ENCODE measurements around the gene SMIM10. TPM values are rescaled to one million over a fixed set of nuclear protein-coding genes. Genes with fewer than 3 reads are reported as not detected.

Gene SMIM10
- polyA plus RNA-seq, 1 donor (not counting 4 experiments of a cell fraction or from before 2014, with no cell fraction given) = 0.04 TPM

- dilution Hi-C loops (cut with MboI; ENCODE audit: extremely low pct_ligation_motif_present, low sequenced_read_pairs) = no loop called here
- FAIRE-seq (no peak), DNase-seq (ENCODE audit: low read depth, low spot score) (no peak)
Measured at GRCh38 chrX:135009057-135009610, 18.3 kb downstream of the SMIM10 start.

GRCh38 chrX:135009838-135010237, 19.0 kb downstream of the SMIM10 start:
- Histone ChIP-seq H3K9ac (ENCODE audit: control insufficient read depth, extremely low read depth, insufficient read depth, low read length) (no peak overlapping the region), H3K4me3 (ENCODE audit: control insufficient read depth in 2 of 3, extremely low read depth in 1 of 3, insufficient read depth in 2 of 3, low read depth in 1 of 3, low read length in 3 of 3) (no peak overlapping the region), H4K20me1 (ENCODE audit: control insufficient read depth, extremely low read depth, insufficient read depth, low read length) (no peaks in the 10 kb centered on the region), H3K27me3 (ENCODE audit: control insufficient read depth, extremely low read depth, insufficient read depth, low read length) (no peaks in the 10 kb centered on the region), H3K27ac (ENCODE audit: control insufficient read depth, insufficient read depth, low read length) (no peak overlapping the region), H3K36me3 (ENCODE audit: control insufficient read depth in 2 of 2, extremely low read depth in 1 of 2, insufficient read depth in 2 of 2, low read length in 2 of 2) (no peaks in the 10 kb centered on the region), H3K9me3 (ENCODE audit: control insufficient read depth, low read depth, low read length) (no peaks in the 10 kb centered on the region), H3K4me1 (ENCODE audit: control insufficient read depth, extremely low read depth, insufficient read depth, low read length) (no peaks in the 10 kb centered on the region), H3K4me2 (ENCODE audit: control insufficient read depth, extremely low read depth, insufficient read depth, low read depth, low read length) (no peak overlapping the region), H3K79me2 (ENCODE audit: control insufficient read depth, insufficient read depth, low read length) (no peaks in the 10 kb centered on the region), H2AFZ (ENCODE audit: control insufficient read depth, low read length) (no peak overlapping the region), H3K9me1 (ENCODE audit: control insufficient read depth, extremely low read depth, insufficient read depth, low read length) (no peaks in the 10 kb centered on the region)
- TF ChIP-seq CTCF (optimal IDR thresholded peaks at IDR 0.05 in 1 of 3, IDR thresholded peaks at IDR 0.05 in 1 of 3, conservative IDR thresholded peaks at IDR 0.05 in 1 of 3; ENCODE audit: extremely low read depth in 1 of 3, insufficient read depth in 2 of 3, low read length in 3 of 3) (no peak), EZH2 (IDR thresholded peaks at IDR 0.05; ENCODE audit: low read length) (no peak)
- dilution Hi-C loops (cut with MboI; ENCODE audit: extremely low pct_ligation_motif_present, low sequenced_read_pairs) = no loop called here
- DNase-seq (ENCODE audit: low read depth, low spot score) = no peak
- no peak for FAIRE-seq

More at GRCh38 chrX:135009057-135009610, 18.3 kb downstream of the SMIM10 start:
- H3K27me3 ChIP-seq (ENCODE audit: control insufficient read depth, extremely low read depth, insufficient read depth, low read length) = no peaks in the 10 kb centered on the region
- H3K4me3 ChIP-seq (ENCODE audit: control insufficient read depth in 2 of 3, extremely low read depth in 1 of 3, insufficient read depth in 2 of 3, low read depth in 1 of 3, low read length in 3 of 3) = no peak overlapping the region
- H3K4me2 ChIP-seq (ENCODE audit: control insufficient read depth, extremely low read depth, insufficient read depth, low read depth, low read length) = no peak overlapping the region
- no peak overlapping the region for H2AFZ ChIP-seq (ENCODE audit: control insufficient read depth, low read length)
- H3K36me3 ChIP-seq (ENCODE audit: control insufficient read depth in 2 of 2, extremely low read depth in 1 of 2, insufficient read depth in 2 of 2, low read length in 2 of 2) = no peaks in the 10 kb centered on the region
- no peak overlapping the region for H3K27ac ChIP-seq (ENCODE audit: control insufficient read depth, insufficient read depth, low read length)
- no peaks in the 10 kb centered on the region for H3K79me2 ChIP-seq (ENCODE audit: control insufficient read depth, insufficient read depth, low read length)
- H3K9me1 ChIP-seq (ENCODE audit: control insufficient read depth, extremely low read depth, insufficient read depth, low read length) = no peaks in the 10 kb centered on the region
- TF ChIP-seq EZH2 (IDR thresholded peaks at IDR 0.05; ENCODE audit: low read length) = no peak
- TF ChIP-seq CTCF (optimal IDR thresholded peaks at IDR 0.05 in 1 of 3, IDR thresholded peaks at IDR 0.05 in 1 of 3, conservative IDR thresholded peaks at IDR 0.05 in 1 of 3; ENCODE audit: extremely low read depth in 1 of 3, insufficient read depth in 2 of 3, low read length in 3 of 3) = no peak
- no peaks in the 10 kb centered on the region for H4K20me1 ChIP-seq (ENCODE audit: control insufficient read depth, extremely low read depth, insufficient read depth, low read length)
- H3K9ac ChIP-seq (ENCODE audit: control insufficient read depth, extremely low read depth, insufficient read depth, low read length) = no peak overlapping the region
- H3K9me3 ChIP-seq (ENCODE audit: control insufficient read depth, low read depth, low read length) = no peaks in the 10 kb centered on the region
- H3K4me1 ChIP-seq (ENCODE audit: control insufficient read depth, extremely low read depth, insufficient read depth, low read length) = no peaks in the 10 kb centered on the region
